Fibroblast of the aortic adventitia (primary cell): Measurements from ENCODE around the gene KDR. TPM values are rescaled to one million over a fixed set of nuclear protein-coding genes. Genes with fewer than 3 reads are reported as not detected.

Experiments used
- DNase-seq: peaks from one replicate; pipeline ENCODE4 v3.0.0-alpha.2; 2010; ENCODE audit warnings: low read depth
- H3K4me3 ChIP-seq: 2 replicates; pipeline ENCODE4 v1.5.1; 2011; ENCODE audit warnings: low read depth, mild to moderate bottlenecking, control low read depth, low read length, moderate library complexity
- CTCF ChIP-seq: IDR thresholded peaks from 2 replicates; pipeline ENCODE4 v1.5.1; 2011; ENCODE audit warnings: mild to moderate bottlenecking, low read length, control low read depth, inconsistent platforms; ENCODE audit not compliant: insufficient read depth
- total RNA-seq: library from RNA; depleted of rRNA; stranded (reverse); fragments of >200 nt; gene quantifications from 2 replicates; pipeline ENCODE4 v1.2.3, GENCODE V29; 2012; ENCODE audit warnings: low replicate concordance

KDR gene
- total RNA-seq, 1 donor = 10.9 TPM

GRCh38 chr4:55143858-55144257, 18.5 kb upstream of the KDR start:
- DNase-seq = no peak
- no peak for TF ChIP-seq CTCF
- no peak overlapping the region for H3K4me3 ChIP-seq

GRCh38 chr4:55138367-55138766, 13.0 kb upstream of the KDR start:
- no peak overlapping the region for H3K4me3 ChIP-seq
- peak; percentile 61 for DNase-seq
- TF ChIP-seq CTCF = no peak

GRCh38 chr4:55136634-55137033, 11.2 kb upstream of the KDR start:
- DNase-seq = no peak
- H3K4me3 ChIP-seq = no peak overlapping the region
- TF ChIP-seq CTCF = no peak

- no peak overlapping the region for H3K4me3 ChIP-seq
- TF ChIP-seq CTCF = no peak
- DNase-seq = no peak
Measured at GRCh38 chr4:55133951-55134350, 8.6 kb upstream of the KDR start.

GRCh38 chr4:55132775-55133174, 7.4 kb upstream of the KDR start:
- H3K4me3 ChIP-seq = no peak overlapping the region
- TF ChIP-seq CTCF = no peak
- no peak for DNase-seq

- TF ChIP-seq CTCF = no peak
- no peak overlapping the region for H3K4me3 ChIP-seq
- DNase-seq = no peak
Measured at GRCh38 chr4:55127521-55127920, 2.1 kb upstream of the KDR start.

- no peak for DNase-seq
- no peak for TF ChIP-seq CTCF
Measured at GRCh38 chr4:55127053-55127452, 1.7 kb upstream of the KDR start.

More at GRCh38 chr4:55127053-55127452, 1.7 kb upstream of the KDR start:
- no peak overlapping the region for H3K4me3 ChIP-seq
